GM21390 (cell line): ENCODE data around the gene SLC36A2.
"Not testable (repeated sequence)": the region's sequence is repeated elsewhere in the genome, so short reads cannot be mapped to it uniquely, and the experiment has no call there.

ENCODE experiments used
- ATAC-seq: cut with Tn5 transposase; IDR thresholded peaks from one replicate; pipeline ENCODE4 v1.9.1; 2021; ENCODE audit not compliant: unreplicated experiment

Gene SLC36A2

GRCh38 chr5:151347369-151347768, at the start of gene SLC36A2:
TSS of gene SLC36A2 (minus strand) at chr5:151347559. CDS start at chr5:151347460, 99 bp downstream.
- ATAC-seq = no peak

- no peak for ATAC-seq
These were observed 41.6 kb upstream of the SLC36A2 start for GRCh38 chr5:151388960-151389359.

DNA sequence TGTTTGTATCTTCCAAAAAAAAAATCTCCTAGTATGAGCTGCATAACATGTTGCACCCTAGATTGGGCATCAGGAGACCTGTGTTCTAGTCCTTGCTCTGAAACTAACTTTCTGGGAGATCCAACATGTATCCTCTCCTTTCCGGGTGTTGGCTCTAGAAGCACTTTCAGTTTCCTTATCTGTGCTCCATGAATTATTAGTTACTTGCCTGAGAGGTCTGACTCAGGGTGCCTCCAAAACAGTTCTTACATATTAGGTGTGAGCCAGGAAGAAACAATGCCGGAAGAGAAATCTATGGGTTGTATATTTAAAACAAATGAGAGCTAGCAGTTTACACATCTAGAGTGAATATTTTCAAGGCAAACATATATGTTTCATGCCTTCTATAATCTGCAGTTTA, 36.7 kb upstream of the SLC36A2 start:
- ATAC-seq = no peak

DNA sequence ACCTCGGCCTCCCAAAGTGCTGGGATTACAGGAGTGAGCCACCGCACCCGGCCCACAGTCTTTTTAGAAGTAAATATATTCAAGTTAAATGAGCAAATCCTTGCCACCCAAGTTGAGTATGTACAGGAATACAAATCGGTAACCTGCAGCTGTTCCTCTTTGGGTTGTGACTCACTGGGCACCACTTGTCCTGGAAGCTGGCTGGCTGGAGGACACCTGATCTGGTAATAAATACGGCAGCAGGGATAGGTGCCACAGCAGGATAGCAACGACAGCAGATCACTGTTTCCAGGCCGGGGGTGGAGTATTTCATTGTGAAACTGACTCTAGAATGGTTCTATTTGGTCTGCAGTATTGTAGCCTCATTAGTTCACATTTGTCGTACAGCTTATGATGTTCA, 35.7 kb upstream of the SLC36A2 start:
- no peak for ATAC-seq

DNA sequence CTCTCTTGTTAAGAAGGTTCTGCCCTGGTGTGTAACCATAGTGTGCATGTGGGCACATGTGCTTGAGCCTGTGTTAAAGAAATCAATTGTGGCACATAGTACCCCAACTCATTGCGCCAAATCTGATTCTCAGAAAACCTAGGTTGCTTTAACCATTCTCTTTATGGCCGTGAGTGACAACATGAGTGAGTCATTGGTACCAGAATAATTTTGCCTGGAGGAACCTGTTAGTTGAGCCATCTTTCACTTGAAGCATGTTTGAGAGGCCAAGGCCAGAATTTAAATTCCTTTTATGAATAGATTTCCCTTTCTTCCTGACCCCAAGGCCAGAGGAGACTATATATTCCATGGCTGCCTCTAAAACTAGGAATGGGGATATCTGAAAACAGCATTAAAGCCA, 35.2 kb upstream of the SLC36A2 start:
- no peak for ATAC-seq

DNA sequence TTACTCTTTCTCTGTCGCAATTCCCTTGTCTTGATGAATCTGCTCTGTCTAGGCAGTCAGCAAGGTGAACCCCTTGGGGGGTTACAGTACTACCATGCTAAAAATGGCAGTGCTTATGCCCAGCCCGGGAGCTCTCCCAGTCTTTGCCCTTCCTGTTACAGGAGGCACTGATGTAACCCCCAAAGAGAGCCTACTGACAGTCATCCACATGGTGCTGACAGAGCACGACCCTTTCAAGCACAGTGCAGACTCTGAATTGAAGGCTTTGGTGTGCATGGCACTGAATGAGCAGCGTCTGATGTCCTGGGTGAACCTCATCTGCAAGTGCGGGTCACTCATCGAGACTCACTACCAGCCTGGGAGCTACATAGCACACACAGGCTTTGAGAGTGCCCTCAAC, 34.5 kb upstream of the SLC36A2 start:
- ATAC-seq = no peak

- no peak for ATAC-seq
These were observed 31.3 kb upstream of the SLC36A2 start for GRCh38 chr5:151378616-151379015.

GRCh38 chr5:151374539-151374938, 27.2 kb upstream of the SLC36A2 start:
- no peak for ATAC-seq

DNA sequence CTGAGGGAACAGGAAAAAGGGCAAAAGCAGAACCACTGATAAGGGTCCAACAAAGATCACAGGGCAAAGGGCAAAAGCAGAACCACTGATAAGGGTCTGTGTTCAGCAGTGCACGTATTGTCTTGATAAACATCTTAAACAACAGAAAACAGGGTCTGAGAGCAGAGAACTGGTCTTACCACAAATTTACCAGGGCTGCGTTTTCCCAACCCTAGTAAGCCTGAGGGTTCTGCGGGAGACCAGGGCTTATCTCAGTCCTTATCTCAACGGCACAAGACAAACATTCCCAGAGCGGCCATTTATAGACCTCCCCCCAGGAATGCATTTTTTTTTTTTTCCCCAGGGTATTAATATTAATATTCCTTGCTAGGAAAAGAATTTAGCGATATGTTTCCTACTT, 19.7 kb upstream of the SLC36A2 start:
- not testable (repeated sequence) for ATAC-seq

DNA sequence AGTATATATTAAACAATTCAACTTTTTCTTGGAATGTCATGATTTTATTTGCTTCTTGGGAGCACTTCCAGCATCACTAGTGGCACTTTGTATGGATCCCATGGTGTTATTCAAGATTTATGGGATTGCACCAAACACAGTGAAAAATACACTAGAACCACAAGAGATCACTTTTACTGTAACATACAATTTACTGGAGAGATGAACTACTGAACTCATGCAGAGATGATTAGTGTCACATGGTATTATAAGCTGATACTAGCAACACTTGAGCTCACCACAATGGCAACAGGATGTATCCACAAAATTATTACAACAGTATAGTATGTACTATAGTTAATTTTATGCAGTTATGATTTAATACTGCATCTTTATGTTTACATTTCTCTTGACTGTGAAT, 16.3 kb upstream of the SLC36A2 start:
- ATAC-seq = no peak

GRCh38 chr5:151362970-151363369, 15.6 kb upstream of the SLC36A2 start:
- ATAC-seq = no peak

DNA sequence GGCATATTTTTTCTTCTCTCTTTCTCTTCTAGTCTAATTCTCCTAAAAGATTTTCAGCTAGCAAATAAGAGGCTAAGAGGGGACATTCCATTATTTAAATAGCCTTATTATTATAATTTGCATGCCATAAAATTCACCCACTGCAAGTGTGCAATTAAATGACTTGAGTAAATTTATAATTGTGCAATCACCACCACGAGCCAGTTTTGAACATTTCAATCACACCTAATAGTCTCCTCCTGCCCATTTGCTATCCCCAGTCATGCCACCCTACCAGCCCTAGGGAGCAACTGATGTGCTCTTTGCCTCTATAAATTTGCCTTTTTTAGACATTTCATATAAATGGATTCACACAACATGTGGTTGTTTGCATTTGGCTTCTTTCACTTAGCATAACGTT, 12.0 kb upstream of the SLC36A2 start:
- no peak for ATAC-seq

DNA sequence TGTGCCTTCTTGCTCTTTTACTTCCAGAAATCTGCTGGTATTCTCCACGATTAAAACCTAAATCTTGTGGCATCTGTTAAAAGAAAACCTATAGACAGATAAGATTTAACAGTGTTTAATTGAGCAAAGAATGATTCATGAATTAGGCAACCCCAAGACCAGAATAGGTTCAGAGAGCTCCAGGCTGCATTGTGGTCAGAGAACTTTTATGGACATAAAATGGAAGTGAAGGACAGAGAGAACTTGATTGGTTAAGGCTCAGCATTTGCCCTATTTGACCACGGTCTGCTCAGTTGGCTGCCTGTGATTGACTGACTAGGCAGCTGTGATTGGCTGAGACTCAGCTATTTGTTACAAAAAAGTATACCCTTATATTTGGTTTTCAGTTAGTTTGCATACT, 10.4 kb upstream of the SLC36A2 start:
- no peak for ATAC-seq

- no peak for ATAC-seq
These were observed 9.7 kb upstream of the SLC36A2 start for GRCh38 chr5:151357097-151357496.

DNA sequence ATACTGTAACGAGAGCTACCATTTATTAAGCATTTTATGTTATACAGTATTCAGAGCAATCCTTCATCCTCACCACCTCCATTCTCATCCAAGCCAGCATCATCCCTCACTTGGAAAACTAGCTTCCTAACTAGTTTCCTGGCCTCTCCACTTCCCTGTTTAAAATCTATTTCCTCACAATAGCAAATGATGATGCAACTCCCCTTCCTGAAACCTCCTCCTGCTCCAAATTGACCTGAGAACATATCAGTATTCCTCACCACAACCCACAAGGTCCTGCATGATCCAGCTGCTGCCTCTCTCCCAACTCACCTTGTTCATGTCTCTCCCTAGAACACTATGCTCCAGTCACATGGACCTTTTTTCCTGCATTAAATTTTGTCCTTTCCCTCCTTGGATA, 4.3 kb upstream of the SLC36A2 start:
- ATAC-seq = no peak

DNA sequence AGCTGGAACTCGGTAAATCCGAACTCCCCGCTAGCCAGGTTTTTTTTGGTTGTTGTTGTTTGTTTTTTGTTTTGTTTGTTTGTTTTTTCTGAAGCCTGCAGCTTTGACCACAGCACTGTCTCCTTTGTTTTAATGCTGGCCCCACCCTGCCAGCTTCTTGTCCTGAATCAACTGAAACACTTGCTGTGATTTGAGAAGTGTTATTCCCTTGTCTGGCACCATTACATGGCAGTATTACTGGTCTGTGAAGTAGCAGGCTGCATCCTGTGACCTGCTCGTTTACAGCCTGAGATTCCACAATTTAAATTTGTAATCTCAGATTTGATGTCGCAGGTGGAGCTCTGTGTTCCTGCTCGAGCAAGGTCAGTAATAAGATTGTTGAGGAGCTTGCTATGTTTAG, 1.4 kb upstream of the SLC36A2 start:
- ATAC-seq = no peak

GRCh38 chr5:151345808-151346478, 1.4 kb downstream of the SLC36A2 start:
- ATAC-seq = no peak

DNA sequence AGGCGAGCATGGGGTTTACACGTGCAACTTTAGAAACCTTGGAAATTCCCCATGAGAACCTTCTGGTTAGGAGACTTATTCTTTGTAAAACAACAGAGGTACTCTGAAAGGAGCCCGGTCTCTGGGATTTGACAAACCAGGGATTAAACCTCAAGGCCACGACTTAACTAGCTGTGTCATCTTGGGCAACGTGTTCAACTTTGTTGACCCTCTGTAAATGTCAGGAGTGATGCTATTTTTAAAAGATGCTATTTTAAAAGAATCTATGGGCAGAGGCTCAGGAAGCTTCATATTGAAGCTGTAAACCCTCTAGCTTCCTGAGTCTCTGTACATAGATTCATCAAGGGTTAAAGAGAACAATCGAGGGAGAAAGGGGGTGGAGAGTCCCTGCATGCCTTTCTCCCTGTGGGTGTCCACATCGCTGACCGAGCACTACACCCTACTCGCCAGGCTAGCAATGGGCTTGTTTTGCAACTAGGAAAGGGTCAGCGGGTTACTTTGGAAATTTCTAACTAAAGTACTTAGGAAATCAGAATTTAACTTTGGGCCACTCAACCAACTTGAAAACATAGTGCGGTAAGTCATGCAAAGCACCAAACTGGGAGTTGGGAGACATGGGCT, 2.1 kb downstream of the SLC36A2 start:
- no peak for ATAC-seq

DNA sequence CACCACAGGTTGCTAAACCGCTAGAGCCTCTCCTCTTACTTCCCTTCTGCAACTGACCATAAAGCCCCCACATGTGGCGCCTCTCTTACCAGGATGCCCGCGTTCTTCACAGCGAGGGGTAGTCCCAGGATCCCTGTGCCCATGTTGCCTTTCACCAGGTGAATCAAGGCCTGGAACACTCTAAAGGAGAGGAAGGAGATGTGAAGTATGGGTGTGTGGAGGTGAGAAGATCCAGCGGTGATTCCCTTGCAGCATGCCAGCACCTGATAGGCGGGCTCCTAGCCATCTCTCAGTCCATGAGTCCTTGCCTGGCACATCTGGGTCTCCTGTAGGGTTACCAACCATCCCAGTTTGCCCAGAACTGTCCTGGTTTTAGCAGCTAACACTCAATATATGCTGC, 3.3 kb downstream of the SLC36A2 start:
- no peak for ATAC-seq

DNA sequence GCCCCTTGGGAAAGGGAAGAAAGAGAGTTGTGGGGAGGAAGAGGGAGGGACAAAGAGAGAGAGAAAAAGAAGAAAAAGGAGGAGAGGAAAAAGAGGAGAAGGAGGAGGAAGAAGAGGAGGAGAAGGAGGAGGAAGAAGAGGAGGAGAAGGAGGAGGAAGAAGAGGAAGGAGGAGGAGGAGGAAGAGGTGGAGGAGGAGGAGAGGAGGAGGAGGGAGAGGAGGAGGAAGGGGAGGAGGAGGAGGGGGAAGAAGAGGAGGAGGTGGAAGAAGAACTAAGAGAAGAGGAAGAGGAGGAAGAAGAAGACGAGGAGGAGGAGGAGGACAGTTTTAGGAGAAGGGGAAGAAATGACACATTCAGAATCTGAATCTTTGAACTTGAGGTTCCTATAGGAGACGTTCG, 7.4 kb downstream of the SLC36A2 start:
- no peak for ATAC-seq

GRCh38 chr5:151338734-151339133, 8.6 kb downstream of the SLC36A2 start:
- no peak for ATAC-seq

DNA sequence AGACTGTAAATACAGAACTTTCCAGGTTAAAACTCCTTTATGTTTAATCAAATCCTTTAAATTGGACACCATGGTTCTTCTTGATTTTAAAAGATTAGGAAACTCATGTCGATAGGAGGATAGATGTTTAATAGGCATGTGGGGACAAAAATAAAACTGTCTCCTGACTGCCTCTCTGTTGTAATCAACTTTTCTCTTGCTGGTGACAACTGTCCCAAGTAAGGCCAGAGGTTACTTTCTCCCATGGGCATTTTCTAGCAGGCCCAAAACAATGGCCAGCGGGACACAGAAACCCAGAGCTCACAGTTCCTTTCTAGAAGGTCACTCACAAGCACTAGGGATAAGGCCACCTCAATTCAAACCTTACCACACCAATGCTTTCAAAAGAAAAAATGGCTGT, 14.5 kb downstream of the SLC36A2 start:
- no peak for ATAC-seq

DNA sequence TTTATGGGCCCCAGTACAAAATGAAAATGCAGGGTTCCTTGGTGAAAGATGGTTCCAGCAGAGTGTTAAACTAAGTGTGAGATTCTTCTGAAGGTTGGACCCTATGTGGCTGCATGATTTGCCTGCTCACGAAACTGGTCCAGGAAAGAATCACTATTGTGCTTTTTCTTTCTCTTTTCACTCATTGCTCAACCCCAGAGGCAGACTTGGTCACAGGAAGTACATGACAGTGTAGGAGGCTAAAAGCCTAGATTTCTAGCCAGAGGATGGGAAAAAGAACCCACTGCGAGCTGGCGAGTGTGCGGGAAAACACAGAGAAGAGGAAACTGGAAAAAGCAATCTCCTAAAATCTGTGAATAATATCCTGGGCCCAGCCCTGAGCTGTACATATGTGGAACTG, 18.6 kb downstream of the SLC36A2 start:
- ATAC-seq = no peak
